ENCODE results near the gene CALN1.

Gene CALN1

GRCh38 chr7:72039460-72039859 is 372.7 kb downstream of the CALN1 start:
- DNase-seq (ENCODE audit: low read depth in 3 of 3) = no peak

- no peak for DNase-seq (ENCODE audit: low read depth in 3 of 3)
Measured at GRCh38 chr7:72038022-72038732, 374.0 kb downstream of the CALN1 start.

DNA sequence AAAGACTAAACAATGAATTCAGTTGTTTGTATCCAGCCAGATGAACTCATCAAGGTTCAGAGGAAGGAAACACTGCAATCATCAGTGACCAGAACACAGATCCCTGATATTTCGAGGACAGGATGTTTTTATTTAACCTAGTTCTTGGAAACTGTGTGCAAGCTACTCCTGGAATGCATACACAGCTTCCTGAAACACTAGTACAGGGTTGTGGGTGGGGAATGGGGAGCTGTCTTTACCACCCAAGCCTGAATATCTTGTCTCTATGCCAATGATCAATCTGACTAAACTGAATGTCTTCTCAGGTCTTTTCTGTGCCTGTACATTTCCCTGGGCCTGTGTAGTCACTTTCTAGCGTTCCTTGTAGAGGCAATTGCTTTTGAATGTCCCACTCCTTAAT is 374.6 kb downstream of the CALN1 start:
- no peak for DNase-seq (ENCODE audit: low read depth in 3 of 3)

DNA sequence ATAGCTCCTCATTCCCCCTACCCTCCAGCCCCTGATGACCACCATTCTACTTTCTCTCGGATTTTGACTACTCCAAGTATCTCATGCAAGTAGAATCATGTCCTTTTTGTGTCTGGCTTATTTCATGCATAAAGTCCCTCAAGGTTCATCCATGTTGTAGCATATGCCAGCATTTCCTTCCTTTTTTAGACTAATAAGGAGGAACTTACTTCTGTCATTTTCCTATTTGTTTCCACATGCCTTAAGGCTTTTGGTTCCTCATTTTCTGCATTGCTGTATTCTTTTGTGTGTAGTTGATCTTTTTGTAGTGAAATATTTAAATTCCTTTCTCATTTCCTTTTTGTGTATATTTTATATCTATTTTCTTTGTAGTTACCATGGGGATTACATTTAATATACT is 376.9 kb downstream of the CALN1 start:
- no peak for DNase-seq (ENCODE audit: low read depth in 3 of 3)

GRCh38 chr7:72032934-72033333 is 379.2 kb downstream of the CALN1 start:
- no peak for DNase-seq (ENCODE audit: low read depth in 3 of 3)

DNA sequence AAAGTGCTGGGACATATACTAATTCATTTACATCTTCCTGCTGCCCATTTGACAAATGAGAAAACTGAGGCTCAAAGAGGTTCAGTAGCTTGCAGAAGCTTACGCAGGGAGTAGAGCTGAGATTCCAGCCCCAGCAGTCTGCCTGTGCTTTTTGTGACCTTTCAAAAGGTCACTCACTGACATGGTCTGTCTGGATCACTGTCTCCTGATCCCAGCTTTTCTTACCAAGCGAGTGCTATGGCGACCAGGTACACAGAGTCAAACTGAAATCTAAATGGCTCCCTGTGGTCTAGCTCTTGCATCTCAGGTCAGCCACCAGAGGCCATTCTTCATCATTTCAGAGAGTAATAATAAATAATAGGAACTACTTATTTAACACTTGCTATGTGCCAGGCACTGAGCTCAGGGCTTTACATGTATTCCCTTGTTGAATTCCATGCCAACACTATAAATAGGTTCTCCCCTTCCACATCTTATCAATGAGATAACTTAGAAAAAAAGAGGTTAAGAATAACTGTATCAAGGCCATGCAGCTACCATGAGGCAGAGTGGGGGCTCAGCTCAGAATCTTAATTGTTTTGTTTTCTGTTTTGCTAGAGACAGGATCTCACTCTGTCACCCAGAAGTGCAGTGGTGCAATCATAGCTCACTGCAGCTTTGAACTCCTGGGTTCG is 381.0 kb downstream of the CALN1 start:
- DNase-seq (ENCODE audit: low read depth in 3 of 3) = no peak

DNA sequence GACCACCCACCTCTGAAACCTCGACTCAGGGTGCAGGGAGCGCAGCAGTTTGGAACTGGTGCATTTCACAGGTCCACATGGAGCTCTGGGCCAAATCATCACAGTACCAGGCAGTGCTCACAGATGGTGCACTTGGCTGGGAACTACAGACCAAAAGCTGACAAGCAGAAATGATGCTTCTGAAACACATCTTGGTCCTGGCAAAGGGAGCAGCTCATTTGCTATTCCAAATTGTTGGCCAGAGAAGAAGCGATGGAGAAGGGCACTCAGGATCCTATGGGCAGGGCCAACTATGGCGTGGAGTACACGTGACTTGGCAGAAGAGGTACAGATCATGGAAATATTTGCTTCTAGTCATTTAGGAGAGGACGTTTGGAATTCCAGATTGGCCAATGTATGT is 383.9 kb downstream of the CALN1 start:
- DNase-seq (ENCODE audit: low read depth in 3 of 3) = no peak

- DNase-seq (ENCODE audit: low read depth in 3 of 3) = no peak
Measured at GRCh38 chr7:72025381-72025960, 386.7 kb downstream of the CALN1 start.

- DNase-seq (ENCODE audit: low read depth in 3 of 3) = no peak
Measured at GRCh38 chr7:72023926-72024325, 388.2 kb downstream of the CALN1 start.

DNA sequence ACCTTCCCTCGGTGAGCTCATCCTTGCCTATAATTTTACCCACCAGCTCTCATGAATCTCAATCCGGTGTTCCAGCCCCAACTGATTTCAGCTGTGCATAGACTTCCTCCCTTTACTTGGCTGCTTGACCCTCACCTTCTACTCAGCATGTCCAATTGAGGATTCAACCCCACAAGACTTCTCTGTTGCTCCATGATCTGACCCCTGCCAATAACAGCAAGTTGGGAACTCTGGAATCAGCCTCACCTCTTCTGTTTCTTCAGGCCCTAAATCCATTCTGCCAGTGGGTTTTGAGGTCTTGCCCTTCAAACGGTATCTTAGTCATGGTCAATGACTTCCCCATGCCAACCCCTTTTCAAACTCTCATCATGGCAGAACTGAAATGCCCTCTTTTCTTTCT is 390.4 kb downstream of the CALN1 start:
- no peak for DNase-seq (ENCODE audit: low read depth in 3 of 3)

- no peak for DNase-seq (ENCODE audit: low read depth in 3 of 3)
Measured at GRCh38 chr7:72020311-72020710, 391.8 kb downstream of the CALN1 start.

DNA sequence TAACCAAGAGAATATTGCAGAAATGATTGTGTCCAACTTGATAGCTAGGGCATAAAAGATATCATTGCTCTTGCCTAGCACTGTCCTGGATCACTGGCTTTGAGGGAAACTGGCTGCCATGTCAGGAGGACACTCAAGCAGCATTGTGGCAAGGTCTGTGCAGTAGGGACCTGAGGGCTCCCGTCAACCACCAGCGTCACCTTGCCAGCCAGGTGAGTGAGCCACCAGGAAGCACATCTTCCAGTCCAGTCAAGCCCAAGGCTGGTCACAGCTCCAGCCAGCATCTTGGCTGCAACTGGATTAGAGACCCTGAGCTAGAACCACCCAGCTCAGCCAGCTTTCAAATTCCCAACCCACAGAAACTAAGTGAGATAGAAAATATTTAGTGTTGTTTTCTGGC is 392.7 kb downstream of the CALN1 start:
- no peak for DNase-seq (ENCODE audit: low read depth in 3 of 3)

DNA sequence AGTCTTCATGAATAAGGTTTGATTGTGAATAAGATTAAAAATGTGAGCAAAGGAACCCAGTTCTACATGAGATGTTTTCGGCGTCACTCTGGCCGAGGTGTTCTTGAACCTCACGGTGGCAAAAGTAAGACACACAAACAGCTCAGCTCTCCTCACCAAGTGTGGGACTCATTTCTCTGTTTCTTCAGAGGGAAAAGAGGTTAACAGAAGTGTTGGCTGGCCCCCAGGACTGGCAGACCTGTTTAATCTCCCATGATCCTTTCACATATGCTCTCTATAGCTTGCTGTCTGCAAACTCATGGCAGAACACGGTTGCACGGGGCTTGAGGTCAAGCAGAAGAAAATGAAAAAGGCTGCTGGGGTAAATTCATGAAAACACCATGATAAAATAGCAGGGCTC is 394.4 kb downstream of the CALN1 start:
- DNase-seq (ENCODE audit: low read depth in 3 of 3) = no peak

GRCh38 chr7:72016574-72016973 is 395.6 kb downstream of the CALN1 start:
- no peak for DNase-seq (ENCODE audit: low read depth in 3 of 3)

DNA sequence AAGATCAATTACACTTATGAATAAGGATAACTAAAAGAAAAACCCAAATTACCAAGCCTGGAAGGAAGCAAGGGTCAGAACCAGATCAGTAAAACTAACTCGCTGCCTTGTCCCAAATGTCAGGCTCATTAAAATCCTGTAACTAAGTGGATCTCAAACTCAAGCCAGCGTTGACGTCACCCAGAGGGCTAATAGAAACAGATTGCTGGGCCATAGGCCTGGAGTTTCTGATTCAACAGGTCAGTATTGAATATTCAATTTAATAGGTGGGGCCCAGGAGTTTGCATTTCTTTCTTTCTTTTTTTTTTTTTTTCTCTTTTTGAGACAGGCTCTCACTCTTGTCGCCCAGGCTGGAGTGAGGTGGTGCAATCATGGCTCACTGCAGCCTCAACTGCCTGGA is 397.0 kb downstream of the CALN1 start:
- no peak for DNase-seq (ENCODE audit: low read depth in 3 of 3)

DNA sequence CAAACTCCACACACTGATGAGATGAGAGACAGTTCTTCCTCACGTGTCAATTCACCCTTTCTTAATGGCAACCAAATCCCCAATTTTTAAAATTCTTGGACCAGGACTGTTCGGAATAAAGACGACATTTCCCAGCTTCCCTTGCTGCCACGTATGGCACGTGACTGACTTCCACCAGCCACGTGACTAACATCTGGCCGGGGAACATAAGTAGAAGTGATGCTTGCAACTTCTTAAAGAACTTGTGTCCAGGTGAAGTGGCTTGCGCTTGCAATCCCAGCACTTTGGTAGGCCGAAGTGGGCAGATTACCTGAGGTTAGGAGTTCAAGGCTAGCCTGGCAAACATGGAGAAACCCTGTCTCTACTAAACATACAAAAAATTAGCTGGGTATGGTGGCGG is 405.1 kb downstream of the CALN1 start:
- DNase-seq (ENCODE audit: low read depth in 3 of 3) = no peak

DNA sequence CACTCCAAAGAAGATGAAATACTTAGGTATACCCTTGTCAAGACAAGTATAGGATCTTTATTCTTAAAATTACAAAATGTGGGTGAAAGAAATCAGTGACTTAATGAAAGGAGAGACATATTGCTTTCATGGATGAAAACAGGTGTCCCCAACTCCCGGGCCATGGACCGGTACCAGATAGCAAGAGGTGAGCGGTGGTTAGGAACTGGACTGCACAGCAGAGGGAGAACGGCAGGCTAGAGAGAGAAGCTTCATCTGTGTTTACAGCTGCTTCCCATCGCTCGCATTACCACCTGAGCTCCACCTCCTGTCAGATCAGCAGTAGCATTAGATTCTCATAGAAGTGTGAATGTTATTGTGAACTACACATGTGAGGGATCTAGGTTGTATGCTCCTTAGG is 408.9 kb downstream of the CALN1 start:
- no peak for DNase-seq (ENCODE audit: low read depth in 3 of 3)

GRCh38 chr7:71996141-71996540 is 416.0 kb downstream of the CALN1 start:
- DNase-seq (ENCODE audit: low read depth in 3 of 3) = no peak

- DNase-seq (ENCODE audit: low read depth in 3 of 3) = no peak
Measured at GRCh38 chr7:71995111-71995510, 417.0 kb downstream of the CALN1 start.

GRCh38 chr7:71991586-71991985 is 420.6 kb downstream of the CALN1 start:
- DNase-seq (ENCODE audit: low read depth in 3 of 3) = no peak

DNA sequence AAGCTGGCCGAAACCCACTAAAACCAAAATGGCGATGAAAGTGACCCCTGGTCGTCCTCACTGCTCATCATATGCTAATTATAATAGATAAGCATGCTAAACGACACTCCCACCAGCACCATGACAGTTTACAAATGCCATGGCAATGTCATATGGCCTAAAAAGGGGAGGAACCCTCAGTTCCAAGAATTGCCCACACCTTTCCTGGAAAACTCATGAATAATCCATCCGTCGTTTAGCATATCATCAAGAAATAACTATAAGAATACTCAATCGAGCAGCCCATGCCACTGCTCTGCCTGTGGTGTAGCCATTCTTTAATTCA is 422.0 kb downstream of the CALN1 start:
- no peak for DNase-seq (ENCODE audit: low read depth in 3 of 3)

DNA sequence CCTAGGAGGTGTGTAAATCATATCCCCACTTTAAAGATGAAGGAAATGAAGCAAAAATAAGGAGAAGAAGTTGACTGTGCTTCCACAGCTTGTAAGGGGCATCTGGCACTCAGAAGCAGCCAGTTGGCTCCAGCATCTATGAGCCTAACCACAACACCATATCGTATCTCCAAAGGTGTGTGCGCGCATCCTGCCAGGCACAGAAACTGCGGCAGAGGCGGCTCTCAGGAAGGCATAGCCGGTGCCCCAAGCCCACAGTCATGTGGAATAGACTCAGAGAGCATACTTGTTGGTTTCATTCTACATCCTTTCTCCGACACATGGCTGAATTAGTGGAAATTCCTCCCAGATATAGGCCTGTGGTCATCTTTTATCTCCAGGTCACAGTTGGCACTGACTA is 423.9 kb downstream of the CALN1 start:
- DNase-seq (ENCODE audit: low read depth in 3 of 3) = no peak

DNA sequence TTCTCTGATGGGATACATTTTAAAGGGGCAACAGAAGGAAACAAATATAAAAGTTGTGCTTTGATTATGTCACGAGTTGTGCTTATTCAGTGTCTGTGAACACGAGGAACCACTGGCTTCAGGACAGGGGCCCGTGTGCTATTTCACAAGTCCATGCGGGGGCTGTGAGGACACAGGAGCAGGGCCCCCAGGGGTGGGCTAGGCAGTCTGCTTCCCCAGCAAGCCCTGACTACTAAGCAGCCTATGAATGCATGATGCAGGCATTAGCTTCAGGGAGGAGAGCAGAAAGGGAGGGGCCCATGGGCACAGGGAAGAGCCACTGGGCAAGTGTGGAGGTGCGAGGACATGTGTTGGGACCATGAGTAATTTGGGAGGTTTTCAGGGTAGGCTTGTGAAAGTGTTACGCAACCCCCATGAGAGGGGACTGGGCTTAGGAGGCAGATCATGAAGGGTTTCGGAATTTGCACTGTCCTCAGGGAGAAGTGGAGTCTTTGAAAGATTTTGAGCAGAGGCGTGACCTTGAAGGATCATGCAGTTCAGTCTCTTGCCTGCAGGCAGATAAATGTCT is 424.9 kb downstream of the CALN1 start:
- no peak for DNase-seq (ENCODE audit: low read depth in 3 of 3)
